PC-9 (cell line): ENCODE data around the gene ZNF407.

Experiments
- EZH2 ChIP-seq: fragments of 200-600 bp; sonication (generic); IDR thresholded peaks from 2 replicates; pipeline ENCODE4 v1.8.0; 2017; ENCODE audit warnings: antibody characterized with exemption, low read depth
- TF ChIP-seq, protein P1 (sequence below): fragments of 200-600 bp; sonication (generic); conservative IDR thresholded peaks from 2 replicates; pipeline ENCODE4 v1.6.1; 2017; ENCODE audit warnings: mixed run types, antibody characterized with exemption, mild to moderate bottlenecking, moderate library complexity

- TF ChIP-seq, protein P1, sequence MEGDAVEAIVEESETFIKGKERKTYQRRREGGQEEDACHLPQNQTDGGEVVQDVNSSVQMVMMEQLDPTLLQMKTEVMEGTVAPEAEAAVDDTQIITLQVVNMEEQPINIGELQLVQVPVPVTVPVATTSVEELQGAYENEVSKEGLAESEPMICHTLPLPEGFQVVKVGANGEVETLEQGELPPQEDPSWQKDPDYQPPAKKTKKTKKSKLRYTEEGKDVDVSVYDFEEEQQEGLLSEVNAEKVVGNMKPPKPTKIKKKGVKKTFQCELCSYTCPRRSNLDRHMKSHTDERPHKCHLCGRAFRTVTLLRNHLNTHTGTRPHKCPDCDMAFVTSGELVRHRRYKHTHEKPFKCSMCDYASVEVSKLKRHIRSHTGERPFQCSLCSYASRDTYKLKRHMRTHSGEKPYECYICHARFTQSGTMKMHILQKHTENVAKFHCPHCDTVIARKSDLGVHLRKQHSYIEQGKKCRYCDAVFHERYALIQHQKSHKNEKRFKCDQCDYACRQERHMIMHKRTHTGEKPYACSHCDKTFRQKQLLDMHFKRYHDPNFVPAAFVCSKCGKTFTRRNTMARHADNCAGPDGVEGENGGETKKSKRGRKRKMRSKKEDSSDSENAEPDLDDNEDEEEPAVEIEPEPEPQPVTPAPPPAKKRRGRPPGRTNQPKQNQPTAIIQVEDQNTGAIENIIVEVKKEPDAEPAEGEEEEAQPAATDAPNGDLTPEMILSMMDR = no peak
- no peak for TF ChIP-seq EZH2
Measured at GRCh38 chr18:75045272-75045671, 447.6 kb downstream of the ZNF407 start.
